ENCODE measurements around the gene INTU.
"Not testable (repeated sequence)": the region's sequence is repeated elsewhere in the genome, so short reads cannot be mapped to it uniquely, and the experiment has no call there.

INTU gene

GRCh38 chr4:127643791-127644190, 11.0 kb downstream of the INTU start:
- no peak for DNase-seq (ENCODE audit: low read depth)

- no peak for DNase-seq (ENCODE audit: low read depth)
Observed at GRCh38 chr4:127648061-127648460, 15.3 kb downstream of the INTU start.

DNA sequence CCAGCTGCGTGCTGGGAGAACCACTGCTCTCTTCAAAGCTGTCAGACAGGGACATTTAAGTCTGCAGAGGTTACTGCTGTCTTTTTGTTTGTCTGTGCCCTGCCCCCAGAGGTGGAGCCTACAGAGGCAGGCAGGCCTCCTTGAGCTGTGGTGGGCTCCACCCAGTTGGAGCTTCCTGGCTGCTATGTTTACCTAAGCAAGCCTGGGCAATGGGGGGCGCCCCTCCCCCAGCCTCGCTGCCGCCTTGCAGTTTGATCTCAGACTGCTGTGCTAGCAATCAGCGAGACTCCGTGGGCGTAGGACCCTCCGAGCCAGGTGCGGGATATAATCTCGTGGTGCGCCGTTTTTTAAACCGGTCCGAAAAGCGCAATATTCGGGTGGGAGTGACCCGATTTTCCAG, 22.8 kb downstream of the INTU start:
- not testable (repeated sequence) for DNase-seq (ENCODE audit: low read depth)

DNA sequence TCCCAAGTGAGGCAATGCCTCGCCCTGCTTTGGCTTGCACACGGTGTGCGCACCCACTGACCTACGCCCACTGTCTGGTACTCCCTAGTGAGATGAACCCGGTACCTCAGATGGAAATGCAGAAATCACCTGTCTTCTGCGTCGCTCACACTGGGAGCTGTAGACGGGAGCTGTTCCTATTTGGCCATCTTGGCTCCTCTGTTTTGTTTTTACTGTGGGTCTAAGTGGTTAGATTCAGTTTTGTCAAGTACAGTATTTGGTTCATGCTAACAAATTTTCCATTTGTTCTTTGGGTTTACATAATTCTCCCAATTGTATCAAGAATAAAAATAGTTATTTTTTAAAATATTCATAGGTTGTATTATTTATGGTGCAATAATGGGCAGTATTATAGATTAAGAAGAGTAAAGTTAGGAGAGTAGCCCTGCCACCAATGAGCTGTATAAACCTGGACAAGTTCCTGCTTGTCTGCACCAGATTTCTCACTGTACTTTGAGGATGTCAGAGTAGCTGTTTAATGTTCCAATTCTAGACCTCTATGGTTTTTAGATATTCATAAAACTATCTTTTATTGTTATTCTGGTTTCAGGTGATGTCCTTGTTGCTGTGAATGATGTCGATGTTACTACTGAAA, 23.4 kb downstream of the INTU start:
- no peak for DNase-seq (ENCODE audit: low read depth)

- no peak for DNase-seq (ENCODE audit: low read depth)
Observed at GRCh38 chr4:127660284-127660885, 27.6 kb downstream of the INTU start.

GRCh38 chr4:127667116-127667515, 34.4 kb downstream of the INTU start:
- no peak for DNase-seq (ENCODE audit: low read depth)

GRCh38 chr4:127667772-127668171, 35.0 kb downstream of the INTU start:
- DNase-seq (ENCODE audit: low read depth): no peak

DNA sequence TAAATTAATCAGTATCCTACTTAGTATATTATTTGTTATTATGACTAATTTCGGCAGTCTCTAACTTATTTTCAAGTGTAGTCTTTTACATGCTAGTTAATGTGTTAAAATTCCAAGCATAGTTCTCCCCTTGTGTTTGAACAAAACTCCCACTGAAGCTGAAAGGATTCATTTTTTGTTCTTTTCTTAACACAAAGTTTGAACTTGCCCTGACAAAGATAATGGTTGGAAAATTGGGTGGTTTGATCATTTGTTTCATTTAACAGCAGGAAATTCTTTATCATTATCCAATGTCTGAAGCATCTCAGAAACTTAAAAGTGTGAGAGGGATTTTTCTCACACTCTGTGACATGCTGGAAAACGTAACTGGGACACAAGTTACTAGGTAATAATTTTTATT, 36.0 kb downstream of the INTU start:
- DNase-seq (ENCODE audit: low read depth): no peak

- no peak for DNase-seq (ENCODE audit: low read depth)
Observed at GRCh38 chr4:127669691-127670090, 36.9 kb downstream of the INTU start.

DNA sequence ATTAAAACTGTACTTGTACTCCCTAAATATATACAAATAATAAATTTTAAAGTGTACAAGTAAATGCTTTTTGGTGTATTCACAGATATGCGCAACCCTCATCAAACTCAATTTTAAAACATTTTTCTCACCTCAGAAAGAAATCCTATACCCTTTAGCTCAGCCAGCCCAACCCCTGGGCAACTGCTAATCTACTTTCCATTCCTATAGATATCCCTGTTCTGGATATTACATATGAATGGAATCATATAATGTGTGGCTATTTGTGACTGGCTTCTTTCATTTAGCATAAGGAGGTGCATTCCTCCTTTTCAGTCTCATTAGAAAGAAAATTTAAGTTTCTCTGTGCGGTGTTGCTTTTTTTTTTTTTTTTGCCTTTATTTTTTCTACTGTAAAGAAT, 39.4 kb downstream of the INTU start:
- no peak for DNase-seq (ENCODE audit: low read depth)

DNA sequence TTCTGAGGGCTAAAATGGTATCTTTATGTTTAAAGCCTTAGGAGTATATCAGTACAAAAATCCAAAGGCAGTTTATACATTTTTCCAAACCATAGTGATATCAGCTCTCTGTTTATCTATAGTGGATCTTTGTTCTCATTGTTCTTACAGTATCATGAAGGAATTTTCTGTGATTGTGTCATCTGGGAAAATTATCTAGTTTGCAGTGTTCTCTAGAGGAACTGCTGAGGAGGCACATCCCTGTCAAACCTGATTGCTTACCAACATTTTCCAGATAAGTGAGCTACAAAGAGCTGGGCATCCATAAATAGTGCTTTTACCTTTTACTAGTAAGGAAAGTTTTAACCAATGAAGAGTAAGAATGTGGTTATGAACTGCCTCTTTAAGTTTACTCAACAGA, 52.5 kb downstream of the INTU start:
- no peak for DNase-seq (ENCODE audit: low read depth)

GRCh38 chr4:127686658-127687057, 53.9 kb downstream of the INTU start:
- DNase-seq (ENCODE audit: low read depth): no peak

DNA sequence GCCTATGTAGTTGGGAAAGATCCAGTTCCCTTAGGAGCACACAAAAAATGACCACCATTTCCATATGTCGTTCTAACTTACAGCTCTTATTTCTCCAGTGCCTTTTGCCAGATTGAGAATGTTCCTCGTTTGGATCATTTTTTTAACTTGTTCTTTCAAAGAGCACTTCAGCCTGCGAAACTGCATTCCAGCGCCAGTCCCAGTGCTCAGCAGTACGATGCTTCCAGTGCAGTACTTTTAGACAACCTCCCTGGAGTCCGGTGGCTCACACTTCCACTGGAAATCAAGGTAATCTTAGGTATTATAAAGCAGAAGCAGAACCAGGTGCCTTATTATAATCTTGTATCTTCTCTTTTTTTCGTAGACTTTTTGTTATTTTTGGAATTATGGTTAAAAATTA, 54.8 kb downstream of the INTU start:
- no peak for DNase-seq (ENCODE audit: low read depth)

- no peak for DNase-seq (ENCODE audit: low read depth)
Observed at GRCh38 chr4:127698789-127699200, 66.0 kb downstream of the INTU start.

DNA sequence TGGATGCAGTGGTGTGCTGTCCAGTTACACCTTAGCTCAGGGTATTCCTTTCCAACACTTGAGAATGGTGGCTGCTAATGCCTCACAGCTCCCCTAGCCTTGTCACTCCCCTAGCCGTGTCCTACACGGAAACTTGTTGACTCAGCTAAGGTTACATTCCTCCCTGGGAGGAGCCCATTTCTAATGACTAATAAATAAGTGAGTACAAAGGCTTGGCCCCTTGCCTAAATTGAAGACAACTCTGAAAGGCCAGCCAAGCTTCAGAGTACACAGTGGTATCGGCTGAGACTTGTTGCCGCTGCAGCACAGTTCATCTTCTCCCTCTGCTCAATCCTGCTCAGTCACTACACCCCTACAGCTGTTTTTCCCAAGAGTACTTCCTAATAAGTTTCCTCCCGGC, 76.2 kb downstream of the INTU start:
- no peak for DNase-seq (ENCODE audit: low read depth)

GRCh38 chr4:127709456-127709855, 76.7 kb downstream of the INTU start:
- DNase-seq (ENCODE audit: low read depth): no peak

DNA sequence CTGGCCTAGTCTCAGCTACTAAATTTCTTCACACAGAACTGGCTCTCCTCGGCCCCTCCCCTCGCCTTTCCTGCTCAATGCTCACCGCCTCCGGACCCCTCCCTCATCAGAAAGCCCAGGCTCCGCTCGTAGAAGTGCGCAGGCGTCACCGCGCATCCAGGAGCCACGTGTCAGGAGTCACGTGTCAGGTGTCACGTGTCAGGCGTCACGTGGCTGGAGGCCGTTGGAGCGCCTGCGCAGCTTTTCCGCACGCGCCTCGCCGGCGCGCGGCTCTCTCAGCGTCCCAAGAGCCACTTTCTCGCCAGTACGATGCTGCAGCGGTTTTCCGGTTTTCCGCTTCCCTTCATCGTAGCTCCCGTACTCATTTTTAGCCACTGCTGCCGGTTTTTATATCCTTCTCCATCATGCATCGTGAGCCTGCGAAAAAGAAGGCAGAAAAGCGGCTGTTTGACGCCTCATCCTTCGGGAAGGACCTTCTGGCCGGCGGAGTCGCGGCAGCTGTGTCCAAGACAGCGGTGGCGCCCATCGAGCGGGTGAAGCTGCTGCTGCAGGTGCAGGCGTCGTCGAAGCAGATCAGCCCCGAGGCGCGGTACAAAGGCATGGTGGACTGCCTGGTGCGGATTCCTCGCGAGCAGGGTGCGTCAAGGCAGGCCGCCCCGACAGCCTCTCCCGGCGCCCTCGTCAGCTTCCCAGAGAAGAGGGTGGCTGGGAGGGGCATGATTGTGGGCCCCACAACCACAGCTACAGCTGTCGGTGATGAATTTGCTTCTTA, 97.6 kb downstream of the INTU start, which contains the start of gene SLC25A31:
Gene SLC25A31, plus strand, starts transcription at position 259 of the 772 bp plus-strand sequence. Its CDS starts 146 bp downstream, at position 405.
- DNase-seq (ENCODE audit: low read depth): no peak

GRCh38 chr4:127731406-127731805, 98.6 kb downstream of the INTU start:
- no peak for DNase-seq (ENCODE audit: low read depth)

DNA sequence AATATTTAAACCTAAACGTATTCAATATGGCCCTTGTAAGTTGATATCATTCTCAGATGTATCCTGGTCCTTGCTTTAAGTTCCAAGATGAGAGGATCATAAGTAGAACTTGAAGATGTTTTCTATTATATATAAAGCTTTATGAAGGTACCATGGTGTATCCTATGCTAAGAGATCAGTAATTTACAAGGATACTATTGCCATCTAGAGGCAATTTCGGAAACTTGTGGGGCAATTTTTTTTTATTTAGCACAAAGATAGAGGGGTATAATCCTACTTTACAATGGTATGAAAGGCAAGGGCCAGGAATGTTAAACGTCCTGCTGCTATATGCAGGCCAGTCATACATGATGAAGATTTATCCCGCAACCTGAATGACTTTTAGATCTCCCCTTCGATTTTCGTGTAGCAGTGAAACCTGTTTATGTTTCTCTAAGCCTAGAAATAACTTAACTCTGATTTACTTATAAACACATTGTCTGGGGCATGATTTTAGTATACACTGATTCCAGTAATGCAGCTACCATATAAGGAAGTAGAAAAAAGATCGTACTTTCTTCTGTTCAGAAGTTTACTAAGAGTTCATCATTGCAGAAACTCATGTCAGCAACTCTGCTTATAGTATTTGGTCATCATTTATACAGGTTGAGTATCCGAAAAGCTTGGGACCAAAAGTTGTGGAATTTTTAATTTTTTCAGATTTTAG, 100.0 kb downstream of the INTU start:
- no peak for DNase-seq (ENCODE audit: low read depth)

- DNase-seq (ENCODE audit: low read depth): no peak
Observed at GRCh38 chr4:127734976-127735375, 102.2 kb downstream of the INTU start.

DNA sequence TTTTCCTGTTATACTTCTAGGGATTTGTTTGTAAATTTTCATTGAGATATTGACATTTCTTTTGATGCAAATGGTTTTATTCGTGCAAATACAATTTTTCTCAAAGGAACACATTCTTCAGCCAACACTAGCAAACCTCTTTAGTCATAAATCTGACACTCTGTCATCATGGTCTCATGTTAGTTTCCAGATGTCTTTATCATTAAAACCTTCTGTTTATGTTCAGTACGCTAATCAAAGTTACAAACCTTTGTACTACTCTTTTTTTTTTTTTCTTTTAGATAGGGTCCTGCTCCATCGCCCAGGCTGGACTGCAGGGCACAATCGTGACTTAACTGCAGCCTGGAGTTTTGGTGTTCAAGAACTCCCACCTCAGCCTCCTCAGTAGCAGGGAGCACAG, 104.5 kb downstream of the INTU start:
- no peak for DNase-seq (ENCODE audit: low read depth)

DNA sequence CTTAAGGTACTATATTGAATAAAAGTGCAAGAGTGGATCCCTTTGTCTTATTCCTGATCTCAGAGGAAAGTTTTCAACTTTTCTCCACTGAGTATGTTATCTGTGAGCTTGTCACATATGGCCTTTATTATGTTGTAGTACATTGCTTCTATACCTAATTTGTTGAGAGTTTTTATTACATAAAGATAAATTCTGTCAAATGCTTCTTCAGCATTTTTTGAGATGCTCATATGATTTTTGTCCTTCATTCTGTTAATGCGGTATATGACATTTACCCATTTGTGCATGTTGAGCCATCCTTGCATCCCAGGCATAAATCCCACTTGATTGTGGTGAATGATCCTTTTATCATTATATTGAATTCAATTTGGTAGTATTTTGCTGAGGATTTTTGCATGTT, 108.5 kb downstream of the INTU start:
- no peak for DNase-seq (ENCODE audit: low read depth)

GRCh38 chr4:127747883-127748282, 115.1 kb downstream of the INTU start:
- no peak for DNase-seq (ENCODE audit: low read depth)
